HG03066 (cell line): ENCODE measurements around the gene ACSF3.

Experiments
- ATAC-seq: cut with Tn5 transposase; IDR thresholded peaks from one replicate; pipeline ENCODE4 v1.9.1; 2021; ENCODE audit warnings: low read depth; ENCODE audit not compliant: unreplicated experiment

Gene ACSF3

GRCh38 chr16:89170346-89171215 is 76.9 kb downstream of the ACSF3 start:
- no peak for ATAC-seq

DNA sequence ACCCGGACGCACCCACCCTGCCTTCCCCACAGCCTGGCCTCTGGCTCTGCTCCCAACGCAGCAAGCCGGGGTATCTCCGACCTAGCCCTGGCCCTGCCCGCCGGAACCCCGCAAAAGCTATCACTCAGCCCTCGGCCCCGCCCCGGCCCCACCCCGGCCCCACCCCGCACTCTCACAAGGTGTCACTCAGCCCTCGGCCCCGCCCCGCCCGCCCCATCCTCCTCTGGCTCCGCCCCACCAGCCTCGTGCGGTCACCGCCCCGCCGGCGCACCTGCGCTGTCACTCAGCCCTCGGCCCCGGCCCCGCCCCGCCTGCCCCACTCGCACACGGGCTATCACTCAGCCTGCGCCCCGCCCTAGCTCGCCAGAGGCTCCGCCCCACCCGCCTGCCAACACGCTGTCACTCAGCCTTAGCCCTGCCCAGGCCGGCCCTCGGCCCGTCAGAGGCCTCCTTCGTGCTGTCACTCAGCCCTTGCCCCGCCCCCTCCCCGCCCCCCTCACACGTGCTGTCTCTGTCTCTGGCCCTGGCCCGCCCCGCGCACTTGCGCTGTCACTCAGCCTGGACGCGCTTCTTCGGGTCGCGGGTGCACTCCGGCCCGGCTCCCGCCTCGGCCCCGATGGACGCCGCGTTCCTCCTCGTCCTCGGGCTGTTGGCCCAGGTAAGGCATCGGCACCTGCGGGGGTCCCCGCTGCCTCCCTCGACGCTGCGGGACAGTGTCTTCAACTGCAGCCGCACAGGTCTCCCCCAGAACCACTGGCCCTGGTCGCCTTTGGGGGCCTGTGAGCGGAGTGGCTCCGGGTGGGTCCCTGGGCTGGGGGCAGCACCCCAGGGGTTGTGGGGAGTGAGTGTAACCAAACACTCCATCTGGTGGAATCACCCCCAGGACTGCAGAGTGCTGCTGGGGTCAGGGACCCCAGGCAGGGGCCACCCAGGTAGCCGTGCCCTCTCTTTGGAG is 77.8 kb downstream of the ACSF3 start, which contains the start of gene CDH15:
TSS of gene CDH15 (plus strand) at position 533 of the 955 bp plus-strand sequence. CDS start at position 617, 84 bp downstream.
- peak; percentile 59 for ATAC-seq

DNA sequence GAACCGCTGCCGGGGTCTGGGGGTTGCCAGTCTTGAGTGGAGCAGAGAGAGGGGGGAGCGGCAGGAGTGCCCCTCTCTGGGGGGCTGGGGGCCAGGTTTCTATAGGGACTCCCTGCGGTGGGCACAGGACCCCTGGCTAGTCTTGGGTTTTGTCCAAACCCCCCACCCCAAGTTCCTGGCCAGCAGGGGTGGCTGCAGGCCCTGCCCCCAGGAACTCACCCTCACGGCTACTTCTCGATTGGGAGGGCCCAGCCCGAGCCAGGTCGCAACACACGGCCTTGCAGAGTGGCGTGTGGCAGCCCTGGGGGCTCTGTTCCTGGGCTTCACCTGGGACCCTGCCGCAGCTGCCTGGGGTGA is 78.5 kb downstream of the ACSF3 start:
- no peak for ATAC-seq

DNA sequence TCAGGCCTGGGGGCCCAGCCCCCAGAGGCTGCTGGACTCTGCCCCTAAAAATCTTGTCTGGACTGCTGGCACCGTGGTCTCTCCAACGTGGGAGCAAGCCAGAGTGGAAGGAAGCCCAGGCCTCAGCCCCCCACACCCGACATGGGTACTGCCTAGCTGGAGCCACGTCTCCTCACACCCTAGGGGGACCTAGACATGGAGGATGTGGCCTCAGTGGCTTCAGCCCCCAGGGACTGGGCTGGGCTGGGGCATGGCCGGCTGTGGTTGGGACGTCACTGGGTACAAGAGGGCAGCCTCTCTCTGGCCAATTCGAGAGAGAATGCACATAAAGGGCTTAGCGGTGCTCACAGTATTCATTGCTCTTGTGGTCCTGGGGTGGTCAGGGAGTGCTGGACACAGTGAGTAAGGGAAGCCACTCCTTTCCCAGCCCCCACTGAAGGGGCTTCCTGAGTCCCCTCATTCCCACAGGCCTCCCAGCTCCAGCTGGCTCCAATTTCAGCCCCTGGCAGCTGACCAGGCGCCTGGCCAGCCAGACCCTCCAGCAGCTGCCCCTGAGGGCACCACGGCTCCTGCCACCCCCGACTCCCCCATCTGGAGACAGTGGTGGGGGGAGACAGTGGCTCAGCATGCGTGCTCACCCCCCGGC is 79.0 kb downstream of the ACSF3 start:
- ATAC-seq, result no peak

DNA sequence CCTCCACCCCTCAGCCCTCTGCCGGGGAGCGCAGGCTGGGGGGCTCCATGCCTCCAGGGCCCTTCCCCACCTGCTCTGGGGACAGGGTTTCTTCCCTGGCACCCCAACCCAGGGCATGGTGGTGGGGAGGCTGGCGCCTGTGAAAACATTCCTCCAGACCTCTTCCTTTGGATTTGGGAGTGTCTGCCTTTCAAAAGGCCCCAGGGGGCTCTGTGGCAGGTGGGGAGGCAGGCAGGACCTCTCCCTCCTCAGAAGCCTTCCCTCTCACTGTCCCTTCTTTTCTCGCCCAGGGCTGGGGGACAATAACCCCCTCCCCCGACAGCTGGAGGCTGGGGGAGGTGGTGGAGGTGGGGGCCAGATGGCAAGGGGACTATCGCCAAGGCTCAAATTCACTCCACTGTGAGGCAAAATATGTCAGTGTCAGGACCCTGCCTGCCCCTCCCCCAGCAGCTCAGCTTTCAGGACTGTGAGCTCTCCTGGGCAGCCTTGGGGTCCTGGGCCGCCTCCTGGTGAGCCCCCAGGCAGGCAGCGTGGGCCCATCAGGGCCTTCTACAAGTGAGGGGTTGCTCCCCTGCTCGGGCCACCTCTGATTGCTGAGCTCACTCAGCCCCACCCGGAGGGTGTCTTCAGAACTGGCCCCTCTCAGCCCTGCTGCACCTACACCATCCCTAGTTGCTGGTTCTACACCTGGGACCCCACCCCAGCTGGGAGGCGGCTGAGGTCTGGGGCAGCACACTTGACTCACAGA is 79.7 kb downstream of the ACSF3 start:
- no peak for ATAC-seq

DNA sequence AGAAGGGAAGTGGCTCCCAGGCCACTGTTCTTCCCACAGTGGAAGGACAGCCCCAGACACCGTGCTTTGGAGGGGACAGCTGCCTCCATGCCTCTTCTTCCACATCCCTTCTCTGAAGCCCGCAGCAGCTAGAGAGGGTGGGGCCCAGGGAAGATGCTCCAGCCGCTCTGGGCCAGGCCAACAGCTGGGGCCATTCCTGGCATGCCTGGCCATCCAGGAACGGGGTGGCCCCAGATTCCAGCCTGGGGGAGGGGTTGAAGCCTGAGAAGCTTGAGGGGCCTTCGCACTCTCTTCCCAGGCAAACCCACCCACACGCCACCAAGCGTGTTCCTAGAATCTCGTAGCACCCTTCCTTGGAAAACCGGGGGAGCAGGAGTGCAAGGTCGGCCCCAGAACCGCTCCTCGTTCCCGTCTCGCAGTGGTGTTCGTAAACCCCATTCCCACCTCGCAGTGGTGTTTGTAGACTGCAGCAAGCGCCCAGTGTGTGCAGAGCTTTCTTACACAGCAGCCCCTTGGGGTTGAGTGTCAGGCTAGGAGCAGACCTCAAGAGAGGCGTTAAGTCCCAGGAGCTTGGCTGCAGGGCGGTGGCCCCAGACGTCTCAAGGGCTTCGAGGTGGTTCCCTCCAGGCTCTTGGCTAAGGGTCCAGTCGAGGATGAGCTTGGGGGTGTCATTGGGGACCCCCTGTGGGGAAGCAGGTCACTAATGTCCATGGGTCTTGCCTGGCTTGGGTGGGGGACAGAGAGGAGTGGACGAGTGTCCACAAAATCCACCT is 80.6 kb downstream of the ACSF3 start:
- no peak for ATAC-seq

- ATAC-seq, result no peak
These were observed 81.2 kb downstream of the ACSF3 start for GRCh38 chr16:89174877-89175276.

DNA sequence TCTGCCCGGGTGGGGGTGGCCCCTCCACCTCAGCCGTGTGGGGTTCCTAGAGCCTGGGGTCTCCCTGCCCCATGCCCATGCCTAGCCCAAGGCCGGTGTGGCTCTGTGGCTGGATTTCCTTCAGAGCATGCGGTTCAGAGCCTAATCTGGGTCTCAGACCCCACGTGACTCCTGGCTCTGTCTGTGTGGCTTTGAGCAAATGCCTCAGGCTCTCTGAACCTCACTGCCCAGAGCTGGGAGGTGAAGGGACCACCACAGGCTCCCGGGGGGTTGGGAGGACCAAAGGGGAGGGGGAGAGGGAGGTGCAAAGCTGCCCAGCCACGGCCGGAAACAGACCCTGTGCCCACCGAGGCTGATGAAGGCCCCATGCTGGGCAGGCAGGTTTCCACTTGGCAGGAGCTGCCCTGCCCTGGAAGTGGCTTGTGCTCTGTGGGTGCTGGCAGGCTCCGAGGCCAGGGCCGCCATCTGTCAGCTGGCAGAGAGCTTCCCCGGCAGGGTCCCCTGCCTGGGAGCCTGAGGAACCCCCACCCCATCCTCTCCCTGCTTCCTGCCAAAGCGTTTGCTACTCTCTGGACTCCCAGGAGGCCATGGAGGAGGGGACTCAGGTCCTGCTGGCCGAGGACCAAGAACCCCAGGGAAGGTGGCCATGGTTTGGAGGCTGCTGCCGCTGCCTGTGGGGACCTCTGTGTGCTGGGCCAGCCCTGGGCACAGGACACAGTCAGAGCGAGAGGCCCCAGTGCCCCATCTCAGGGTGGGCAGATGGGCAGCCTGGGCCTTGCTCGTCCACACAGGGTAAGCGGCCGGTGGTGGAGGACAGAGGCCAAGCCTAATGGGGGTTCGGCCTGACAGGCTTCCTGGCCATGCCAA is 81.9 kb downstream of the ACSF3 start:
- no peak for ATAC-seq

- ATAC-seq, result no peak
These were observed 82.6 kb downstream of the ACSF3 start for GRCh38 chr16:89176147-89176690.

DNA sequence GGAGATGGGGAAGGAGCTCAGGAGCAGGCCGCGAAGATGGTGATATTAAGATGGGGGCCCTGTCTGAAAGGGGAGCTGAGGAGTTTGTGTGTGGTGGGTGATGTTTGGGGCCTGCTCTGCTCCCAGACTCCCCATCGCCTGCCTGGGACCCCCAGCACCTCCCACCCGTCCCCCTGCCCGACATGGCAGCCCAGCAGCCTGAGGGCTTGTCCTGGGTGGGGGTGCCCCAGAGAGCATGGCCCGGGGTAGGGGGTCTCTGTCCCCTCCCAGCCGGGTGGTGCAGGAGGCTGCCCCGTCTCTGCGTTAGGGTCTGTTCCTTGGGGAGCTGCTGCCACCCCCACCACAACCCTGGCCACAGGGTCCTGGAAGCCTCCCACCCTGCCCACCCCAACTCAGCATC is 83.1 kb downstream of the ACSF3 start:
- ATAC-seq, result no peak

- ATAC-seq, result no peak
These were observed 83.8 kb downstream of the ACSF3 start for GRCh38 chr16:89177501-89177900.

DNA sequence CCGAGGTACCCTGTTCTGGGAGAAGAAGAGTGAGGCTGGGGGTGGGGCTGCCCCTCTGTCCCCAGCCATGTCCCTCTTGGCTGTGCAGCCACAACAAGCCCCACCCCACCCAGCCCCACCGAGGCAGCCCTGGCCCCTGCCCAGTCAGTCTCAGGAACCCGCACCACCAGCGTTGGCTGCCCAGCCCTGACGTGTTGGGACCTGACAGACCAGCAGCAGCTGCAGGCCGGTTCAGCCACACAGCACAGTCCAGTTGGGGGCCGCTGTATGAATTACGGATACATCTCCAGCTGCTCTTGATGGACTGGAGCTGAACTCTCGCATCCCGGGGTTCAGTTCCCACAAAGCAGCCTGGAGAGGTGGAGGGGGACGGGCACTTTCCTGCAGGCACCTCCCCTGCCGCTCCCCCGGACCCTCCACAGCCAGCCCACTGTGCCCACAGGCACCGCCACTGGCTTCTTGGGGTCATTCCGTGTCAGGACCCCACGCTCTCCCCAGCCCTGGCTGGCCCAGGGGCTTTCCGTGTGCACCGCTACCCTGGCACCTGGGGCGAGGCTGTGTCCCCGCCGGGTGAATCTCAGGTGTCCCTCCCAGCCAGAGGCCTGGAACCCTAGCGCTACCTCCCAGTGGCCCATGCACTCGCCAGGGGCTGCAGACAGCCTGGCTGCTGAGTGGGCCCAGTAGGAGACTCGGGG is 84.9 kb downstream of the ACSF3 start:
- ATAC-seq, result no peak

DNA sequence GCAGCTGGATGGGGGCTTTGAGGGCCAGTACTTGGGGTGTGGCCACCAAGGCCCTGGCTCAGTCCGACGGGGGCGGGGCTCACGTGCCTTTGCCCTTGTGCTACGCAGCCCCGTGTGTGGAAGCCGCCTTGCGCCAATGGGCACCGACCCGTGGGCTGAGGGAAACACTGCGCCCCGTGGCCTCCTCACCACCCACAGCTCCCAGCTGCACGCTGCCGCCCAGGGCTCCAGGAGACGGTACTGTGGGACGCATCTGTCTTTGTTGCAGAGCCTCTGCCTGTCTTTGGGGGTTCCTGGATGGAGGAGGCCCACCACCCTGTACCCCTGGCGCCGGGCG is 85.5 kb downstream of the ACSF3 start:
- ATAC-seq, result no peak

DNA sequence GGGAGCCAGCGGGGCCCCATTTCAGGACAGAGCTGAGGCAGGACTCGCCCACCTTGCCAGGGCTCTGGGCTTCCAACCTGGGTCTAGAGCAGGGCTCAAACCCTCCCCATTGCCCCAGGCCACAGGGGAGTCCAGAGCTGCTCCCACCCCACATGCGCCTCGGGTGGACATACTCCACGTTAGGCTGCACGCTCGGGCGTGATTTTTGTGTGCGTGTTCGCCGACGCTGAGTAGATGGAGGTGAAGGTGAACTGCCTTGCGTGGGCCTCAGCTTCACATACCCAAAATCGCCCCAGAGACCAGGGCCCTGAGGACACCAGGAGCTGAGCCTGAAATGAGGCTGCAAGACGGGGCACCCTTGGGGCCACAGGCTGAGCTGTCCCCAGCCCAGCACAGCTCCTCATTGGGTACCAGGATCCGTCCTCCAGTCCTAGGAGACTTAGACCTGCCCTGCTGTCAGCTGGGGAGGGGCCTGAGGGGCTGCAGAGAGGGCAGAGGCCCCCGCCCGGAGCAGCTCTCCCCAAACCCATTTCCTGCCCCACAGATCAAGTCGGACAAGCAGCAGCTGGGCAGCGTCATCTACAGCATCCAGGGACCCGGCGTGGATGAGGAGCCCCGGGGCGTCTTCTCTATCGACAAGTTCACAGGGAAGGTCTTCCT is 86.1 kb downstream of the ACSF3 start:
- ATAC-seq, result no peak

DNA sequence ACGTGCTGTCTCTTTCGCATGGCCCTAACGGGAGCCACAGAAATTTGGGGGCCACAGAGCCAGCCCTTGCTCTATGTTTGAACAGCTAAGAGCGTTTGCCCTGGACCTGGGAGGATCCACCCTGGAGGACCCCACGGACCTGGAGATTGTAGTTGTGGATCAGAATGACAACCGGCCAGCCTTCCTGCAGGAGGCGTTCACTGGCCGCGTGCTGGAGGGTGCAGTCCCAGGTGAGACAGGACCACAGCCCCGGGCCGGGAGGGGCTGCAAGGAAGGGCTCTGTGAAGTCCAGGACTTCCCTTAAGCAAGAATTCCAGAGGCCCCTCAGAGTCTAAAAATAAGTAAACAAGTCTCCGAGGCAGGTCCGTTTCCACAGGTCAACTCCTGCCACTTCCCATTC is 89.8 kb downstream of the ACSF3 start:
- no peak for ATAC-seq

DNA sequence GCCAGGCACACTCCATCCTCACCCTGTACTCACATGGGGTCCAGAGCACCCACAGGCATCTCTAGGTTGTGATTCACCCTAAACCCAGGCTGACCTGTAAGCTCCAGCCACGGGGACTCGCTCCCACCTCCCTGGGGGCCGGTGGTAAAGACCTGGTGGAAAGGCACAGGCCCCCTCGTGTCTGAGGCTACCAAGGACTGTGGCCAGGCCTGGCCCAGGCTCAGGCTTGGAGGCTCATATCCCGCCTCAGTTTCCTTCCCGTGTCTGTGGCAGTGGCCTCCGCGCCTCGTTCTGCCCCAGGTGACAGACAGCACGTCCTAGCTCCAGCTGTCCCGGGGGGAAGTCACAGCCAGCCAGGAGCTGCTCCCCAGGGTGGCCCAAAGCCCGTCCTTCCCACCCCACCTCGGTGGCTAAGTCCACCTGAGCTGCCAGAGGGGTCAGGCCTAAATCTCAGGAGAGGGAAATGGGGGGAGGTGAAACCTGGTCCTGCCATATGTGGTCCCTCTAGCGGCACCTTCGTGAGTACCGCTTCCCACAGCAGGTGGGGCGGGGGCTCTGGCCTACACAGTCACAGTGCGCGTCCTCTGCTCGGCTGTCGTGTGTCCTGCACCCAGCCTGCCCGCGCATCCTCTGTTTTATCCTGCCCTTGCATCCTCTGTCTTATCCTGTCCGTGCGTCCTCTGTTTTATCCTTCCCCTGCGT is 90.5 kb downstream of the ACSF3 start:
- ATAC-seq, result no peak

DNA sequence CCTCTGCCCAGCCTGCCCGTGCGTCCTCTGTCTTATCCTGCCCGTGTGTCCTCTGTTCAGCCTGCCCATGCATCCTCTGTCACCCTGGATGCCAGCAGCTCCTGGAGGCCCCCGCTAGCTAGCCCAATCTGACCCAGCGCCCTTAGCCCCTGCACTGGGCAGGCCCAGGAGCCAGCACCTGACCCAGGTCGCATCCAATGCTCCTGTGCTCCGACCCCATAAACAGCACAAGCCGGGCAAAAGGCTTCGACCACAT is 91.0 kb downstream of the ACSF3 start:
- no peak for ATAC-seq
